Left ventricle myocardium inferior (tissue), 1 donor: Measurements from ENCODE around the gene ADAM12. TPM values are rescaled to one million over a fixed set of nuclear protein-coding genes. Genes with fewer than 3 reads are reported as not detected.

Experiments
- DNase-seq: peaks from one replicate; pipeline ENCODE4 v3.0.0-alpha.2; 2020
- H3K27ac ChIP-seq: fragments of 200-600 bp; replicated peaks from 2 replicates; pipeline ENCODE4 v1.8.0; 2021
- H3K27me3 ChIP-seq: fragments of 200-600 bp; 2 replicates; pipeline ENCODE4 v1.8.0; 2021; ENCODE audit warnings: low read depth
- H3K36me3 ChIP-seq: fragments of 200-600 bp; 2 replicates; pipeline ENCODE4 v1.8.0; 2021
- H3K4me1 ChIP-seq: fragments of 200-600 bp; 2 replicates; pipeline ENCODE4 v1.8.0; 2021
- H3K4me3 ChIP-seq: fragments of 200-600 bp; 2 replicates; pipeline ENCODE4 v1.8.0; 2021; ENCODE audit warnings: mild to moderate bottlenecking, moderate library complexity
- H3K9me3 ChIP-seq: fragments of 200-600 bp; replicated peaks from 2 replicates; pipeline ENCODE4 v1.8.0; 2021
- intact Hi-C: fragments of 100-400 bp; cut with micrococcal nuclease; formaldehyde crosslinking; loops from one replicate; pipeline ENCODE4 v1.11.0; 2022
- total RNA-seq: library from RNA; stranded (reverse); fragmentation: NEBNext Ultra II Directional; extraction: Animal tissue kit (Norgen Biotek cat#: 25700); gene quantifications from one replicate; pipeline ENCODE4 v1.2.1, GENCODE V29; 2021
- TF ChIP-seq, protein P1 (sequence below): fragments of 200-600 bp; IDR thresholded peaks from 2 replicates; pipeline ENCODE4 v1.8.0; 2021; ENCODE audit warnings: antibody characterized with exemption, mild to moderate bottlenecking, borderline replicate concordance
- donor health status: DM: no; HTN: yes; CAD: no; lungs with severe emphysema.

ADAM12 gene
- total RNA-seq, 1 donor from 2014 or later = 0.27 TPM

DNA sequence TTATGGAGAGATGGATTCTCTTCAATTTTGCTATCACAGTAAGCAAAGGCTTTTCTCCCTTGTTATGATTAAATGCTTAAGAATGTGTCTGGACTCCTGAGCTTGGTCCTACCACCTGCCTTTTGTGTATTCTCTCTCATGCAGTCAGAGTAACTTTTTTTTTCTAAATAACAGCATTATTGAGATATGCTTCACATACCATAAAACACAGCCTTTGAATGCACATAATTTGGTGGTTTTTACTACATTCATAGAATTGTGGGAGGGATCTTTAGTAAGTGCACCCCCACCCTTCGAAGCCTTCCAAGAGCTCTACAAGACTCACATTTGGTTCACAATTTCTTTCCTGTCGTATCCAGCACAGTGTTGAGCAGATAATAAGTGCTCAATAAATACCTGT is 175.5 kb downstream of the ADAM12 start:
- DNase-seq = no peak
- Histone ChIP-seq H3K27me3 (peaks cover 47% of the 10 kb centered on the region), H3K36me3 (no peaks in the 10 kb centered on the region), H3K27ac (no peak overlapping the region), H3K4me3 (no peak overlapping the region), H3K9me3 (no peaks in the 10 kb centered on the region), H3K4me1 (peaks cover 7% of the 10 kb centered on the region)
- TF ChIP-seq, protein P1, sequence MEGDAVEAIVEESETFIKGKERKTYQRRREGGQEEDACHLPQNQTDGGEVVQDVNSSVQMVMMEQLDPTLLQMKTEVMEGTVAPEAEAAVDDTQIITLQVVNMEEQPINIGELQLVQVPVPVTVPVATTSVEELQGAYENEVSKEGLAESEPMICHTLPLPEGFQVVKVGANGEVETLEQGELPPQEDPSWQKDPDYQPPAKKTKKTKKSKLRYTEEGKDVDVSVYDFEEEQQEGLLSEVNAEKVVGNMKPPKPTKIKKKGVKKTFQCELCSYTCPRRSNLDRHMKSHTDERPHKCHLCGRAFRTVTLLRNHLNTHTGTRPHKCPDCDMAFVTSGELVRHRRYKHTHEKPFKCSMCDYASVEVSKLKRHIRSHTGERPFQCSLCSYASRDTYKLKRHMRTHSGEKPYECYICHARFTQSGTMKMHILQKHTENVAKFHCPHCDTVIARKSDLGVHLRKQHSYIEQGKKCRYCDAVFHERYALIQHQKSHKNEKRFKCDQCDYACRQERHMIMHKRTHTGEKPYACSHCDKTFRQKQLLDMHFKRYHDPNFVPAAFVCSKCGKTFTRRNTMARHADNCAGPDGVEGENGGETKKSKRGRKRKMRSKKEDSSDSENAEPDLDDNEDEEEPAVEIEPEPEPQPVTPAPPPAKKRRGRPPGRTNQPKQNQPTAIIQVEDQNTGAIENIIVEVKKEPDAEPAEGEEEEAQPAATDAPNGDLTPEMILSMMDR = no peak
- intact Hi-C loops = no loop called here

DNA sequence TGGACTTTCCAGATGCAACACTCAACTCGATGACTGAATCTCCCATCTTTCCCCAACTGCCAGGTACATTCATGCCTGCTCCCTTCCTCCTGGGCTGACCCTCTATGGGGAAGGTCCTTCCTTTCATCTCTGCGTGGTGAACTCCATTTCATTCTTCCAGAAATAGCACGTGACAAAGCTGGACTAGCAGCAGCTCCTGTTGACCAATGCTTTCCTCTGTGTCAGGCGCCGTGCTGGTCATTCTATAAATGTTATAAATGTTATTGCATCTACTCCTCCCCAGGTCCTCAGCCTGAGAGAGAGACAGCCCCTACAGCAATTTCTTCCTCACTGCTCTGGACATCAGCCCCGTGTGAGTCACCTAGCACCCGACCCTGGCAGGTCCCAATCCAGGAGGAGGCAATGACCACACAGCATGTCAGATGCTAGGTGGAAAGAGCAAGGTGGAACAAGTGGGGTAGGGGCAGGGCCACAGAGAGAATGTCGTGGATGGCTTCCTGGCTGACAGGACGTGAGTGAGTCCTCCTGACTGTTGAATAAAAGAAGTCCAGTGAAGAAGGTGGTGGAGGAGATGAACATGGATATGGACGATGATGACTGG is 178.1 kb downstream of the ADAM12 start:
- peaks cover 7% of the 10 kb centered on the region for H3K4me1 ChIP-seq
- no peaks in the 10 kb centered on the region for H3K9me3 ChIP-seq
- no peak overlapping the region for H3K4me3 ChIP-seq
- no peaks in the 10 kb centered on the region for H3K36me3 ChIP-seq
- peaks cover 34% of the 10 kb centered on the region for H3K27me3 ChIP-seq
- TF ChIP-seq, protein P1 = no peak
- no peak for DNase-seq
- intact Hi-C loops = no loop called here
- H3K27ac ChIP-seq = no peak overlapping the region

DNA sequence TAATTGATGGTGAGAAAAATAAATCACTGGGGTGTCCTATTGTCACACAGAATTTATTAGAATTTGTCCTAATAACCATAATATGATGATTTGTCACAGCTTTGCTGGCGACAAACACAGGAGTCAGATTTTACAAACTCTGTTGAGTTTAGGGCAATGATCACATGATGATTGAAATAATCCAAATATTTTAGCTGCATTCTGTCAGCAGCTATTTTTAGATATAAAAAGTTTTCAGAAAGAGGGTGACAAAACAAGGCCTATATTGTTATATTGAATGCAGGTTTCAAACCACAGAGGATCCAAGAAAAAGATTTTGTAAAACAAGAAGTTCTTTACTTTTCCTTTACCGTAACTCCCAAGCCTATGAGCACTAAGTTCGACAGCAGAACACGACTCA is 178.8 kb downstream of the ADAM12 start:
- no peak overlapping the region for H3K27ac ChIP-seq
- TF ChIP-seq, protein P1 = no peak
- no peaks in the 10 kb centered on the region for H3K9me3 ChIP-seq
- H3K27me3 ChIP-seq = peaks cover 28% of the 10 kb centered on the region
- DNase-seq = no peak
- intact Hi-C loops = no loop called here
- no peak overlapping the region for H3K4me3 ChIP-seq
- H3K4me1 ChIP-seq = peaks cover 7% of the 10 kb centered on the region
- H3K36me3 ChIP-seq = no peaks in the 10 kb centered on the region

DNA sequence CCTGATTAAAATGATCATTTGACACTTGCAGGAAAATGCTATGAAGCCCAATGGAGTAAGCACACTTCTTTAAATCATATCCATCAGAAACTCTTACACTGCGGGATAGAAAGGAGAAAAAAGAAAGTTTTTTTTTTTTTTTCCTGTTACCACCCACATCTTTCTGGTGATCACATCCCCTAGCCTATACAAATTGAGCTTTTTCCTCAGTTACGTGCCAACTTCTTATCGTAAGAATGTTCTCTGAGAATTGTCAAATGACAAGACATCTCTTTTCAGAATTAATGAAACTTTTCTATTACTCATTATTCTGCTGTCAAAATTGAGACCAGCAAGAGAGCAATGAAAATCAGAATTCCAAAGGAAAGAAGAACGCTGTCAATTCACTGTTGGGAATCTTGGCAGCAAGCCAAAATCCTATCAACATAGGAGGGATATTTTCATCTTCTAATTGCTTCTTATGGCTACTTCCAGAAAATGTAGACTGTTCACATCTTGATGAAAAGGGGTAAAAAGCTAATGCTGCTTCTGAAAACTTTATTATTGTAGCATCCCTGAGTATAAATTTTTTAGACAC is 179.5 kb downstream of the ADAM12 start:
- H3K4me1 ChIP-seq = peaks cover 7% of the 10 kb centered on the region
- no peaks in the 10 kb centered on the region for H3K9me3 ChIP-seq
- no peak for DNase-seq
- H3K36me3 ChIP-seq = no peaks in the 10 kb centered on the region
- no peak overlapping the region for H3K4me3 ChIP-seq
- intact Hi-C loops = no loop called here
- TF ChIP-seq, protein P1 = no peak
- peaks cover 28% of the 10 kb centered on the region for H3K27me3 ChIP-seq
- H3K27ac ChIP-seq = no peak overlapping the region

DNA sequence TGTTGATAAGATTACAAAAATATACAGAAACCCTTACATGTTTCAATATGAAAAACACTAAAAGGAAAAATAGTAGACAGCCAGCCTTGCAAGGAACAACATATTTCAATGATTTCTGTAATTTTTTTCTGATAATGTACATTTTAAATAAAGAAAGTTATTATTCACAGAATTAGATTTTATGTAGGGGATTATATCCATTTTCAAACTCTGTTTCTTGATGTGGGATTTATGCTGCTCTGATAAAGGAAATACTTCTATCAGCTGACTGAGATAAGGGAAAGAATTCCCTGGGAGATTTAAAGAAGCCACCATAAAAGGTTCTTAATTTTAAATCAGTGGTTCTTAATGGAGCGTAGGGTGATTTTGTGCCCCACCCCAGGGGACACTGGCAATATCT is 180.4 kb downstream of the ADAM12 start:
- Histone ChIP-seq H3K36me3 (no peaks in the 10 kb centered on the region), H3K27ac (no peak overlapping the region), H3K27me3 (peaks cover 24% of the 10 kb centered on the region), H3K4me1 (peaks cover 7% of the 10 kb centered on the region), H3K4me3 (no peak overlapping the region), H3K9me3 (no peaks in the 10 kb centered on the region)
- intact Hi-C loops = no loop called here
- TF ChIP-seq, protein P1 = no peak
- DNase-seq = no peak
